Measurements from ENCODE around the gene RAD54L. TPM values are rescaled to one million over a fixed set of nuclear protein-coding genes. Genes with fewer than 3 reads are reported as not detected.

Gene RAD54L
- total RNA-seq, 1 experiment from 2014 or later: 15.3 TPM

- H3K27me3 ChIP-seq: no peaks in the 10 kb centered on the region
- peaks cover 77% of the 10 kb centered on the region for H3K36me3 ChIP-seq
- DNase-seq: no peak
- no peak overlapping the region for H3K4me3 ChIP-seq
- H3K9me3 ChIP-seq: no peaks in the 10 kb centered on the region
These were observed 26.9 kb downstream of the RAD54L start for GRCh38 chr1:46274225-46275029.

- no peak for DNase-seq
- Histone ChIP-seq H3K27me3 (no peaks in the 10 kb centered on the region), H3K36me3 (peaks cover 83% of the 10 kb centered on the region), H3K9me3 (no peaks in the 10 kb centered on the region), H3K4me3 (no peak overlapping the region)
These were observed 27.4 kb downstream of the RAD54L start for GRCh38 chr1:46275030-46275337.

GRCh38 chr1:46277658-46278373 lies 30.3 kb downstream of the RAD54L start:
- H3K9me3 ChIP-seq: no peaks in the 10 kb centered on the region
- DNase-seq: no peak
- no peak overlapping the region for H3K4me3 ChIP-seq
- no peaks in the 10 kb centered on the region for H3K27me3 ChIP-seq
- peaks cover 88% of the 10 kb centered on the region for H3K36me3 ChIP-seq

- Histone ChIP-seq H3K9me3 (no peaks in the 10 kb centered on the region), H3K27me3 (no peaks in the 10 kb centered on the region), H3K4me3 (no peak overlapping the region), H3K36me3 (peaks cover 90% of the 10 kb centered on the region)
- DNase-seq: peak; percentile 76
These were observed 31.2 kb downstream of the RAD54L start for GRCh38 chr1:46278807-46279206.

GRCh38 chr1:46280092-46280491 lies 32.5 kb downstream of the RAD54L start:
- H3K27me3 ChIP-seq: no peaks in the 10 kb centered on the region
- no peak overlapping the region for H3K4me3 ChIP-seq
- H3K9me3 ChIP-seq: no peaks in the 10 kb centered on the region
- no peak for DNase-seq
- peaks cover 90% of the 10 kb centered on the region for H3K36me3 ChIP-seq

GRCh38 chr1:46281021-46281420 lies 33.5 kb downstream of the RAD54L start:
- no peaks in the 10 kb centered on the region for H3K27me3 ChIP-seq
- no peaks in the 10 kb centered on the region for H3K9me3 ChIP-seq
- no peak overlapping the region for H3K4me3 ChIP-seq
- DNase-seq: no peak
- peaks cover 94% of the 10 kb centered on the region for H3K36me3 ChIP-seq

GRCh38 chr1:46284058-46284457 lies 36.5 kb downstream of the RAD54L start:
- no peak overlapping the region for H3K4me3 ChIP-seq
- H3K36me3 ChIP-seq: peaks cover 95% of the 10 kb centered on the region
- DNase-seq: no peak
- no peaks in the 10 kb centered on the region for H3K27me3 ChIP-seq
- no peaks in the 10 kb centered on the region for H3K9me3 ChIP-seq

GRCh38 chr1:46284597-46285564 lies 37.3 kb downstream of the RAD54L start:
- no peaks in the 10 kb centered on the region for H3K9me3 ChIP-seq
- H3K27me3 ChIP-seq: no peaks in the 10 kb centered on the region
- H3K4me3 ChIP-seq: no peak overlapping the region
- H3K36me3 ChIP-seq: peaks cover 95% of the 10 kb centered on the region
- DNase-seq: no peak

- peaks cover 85% of the 10 kb centered on the region for H3K36me3 ChIP-seq
- no peak for DNase-seq
These were observed 38.3 kb downstream of the RAD54L start for GRCh38 chr1:46285730-46286477.

GRCh38 chr1:46288485-46289133 lies 41.0 kb downstream of the RAD54L start:
- no peaks in the 10 kb centered on the region for H3K27me3 ChIP-seq
- H3K4me3 ChIP-seq: no peak overlapping the region
- peaks cover 77% of the 10 kb centered on the region for H3K36me3 ChIP-seq
- H3K9me3 ChIP-seq: no peaks in the 10 kb centered on the region
- DNase-seq: no peak

More at GRCh38 chr1:46285730-46286477, 38.3 kb downstream of the RAD54L start:
- Histone ChIP-seq H3K27me3 (no peaks in the 10 kb centered on the region), H3K9me3 (no peaks in the 10 kb centered on the region), H3K4me3 (no peak overlapping the region)

- no peak for DNase-seq
- H3K36me3 ChIP-seq: peaks cover 77% of the 10 kb centered on the region
- H3K27me3 ChIP-seq: no peaks in the 10 kb centered on the region
- no peaks in the 10 kb centered on the region for H3K9me3 ChIP-seq
- H3K4me3 ChIP-seq: no peak overlapping the region
These were observed 41.6 kb downstream of the RAD54L start for GRCh38 chr1:46289134-46289494.

- H3K4me3 ChIP-seq: no peak overlapping the region
- no peaks in the 10 kb centered on the region for H3K9me3 ChIP-seq
- peak; percentile 24 for DNase-seq
- no peaks in the 10 kb centered on the region for H3K27me3 ChIP-seq
- peaks cover 77% of the 10 kb centered on the region for H3K36me3 ChIP-seq
These were observed 42.4 kb downstream of the RAD54L start for GRCh38 chr1:46289976-46290375.

GRCh38 chr1:46295306-46295705 lies 47.7 kb downstream of the RAD54L start:
- DNase-seq: no peak
- H3K4me3 ChIP-seq: no peak overlapping the region
- no peaks in the 10 kb centered on the region for H3K27me3 ChIP-seq
- H3K36me3 ChIP-seq: peaks cover 75% of the 10 kb centered on the region
- no peaks in the 10 kb centered on the region for H3K9me3 ChIP-seq

- H3K9me3 ChIP-seq: no peaks in the 10 kb centered on the region
- peaks cover 71% of the 10 kb centered on the region for H3K36me3 ChIP-seq
- H3K27me3 ChIP-seq: no peaks in the 10 kb centered on the region
- no peak overlapping the region for H3K4me3 ChIP-seq
- no peak for DNase-seq
These were observed 50.8 kb downstream of the RAD54L start for GRCh38 chr1:46298387-46298786.

- Histone ChIP-seq H3K4me3 (peak overlapping the region; percentile 88), H3K9me3 (no peaks in the 10 kb centered on the region), H3K27me3 (no peaks in the 10 kb centered on the region), H3K36me3 (peaks cover 58% of the 10 kb centered on the region)
- peak; percentile 48 for DNase-seq
These were observed 53.3 kb downstream of the RAD54L start for GRCh38 chr1:46300673-46301405.

Data from MG63 (cell line).